GM15510 (cell line): ENCODE results near the gene SYNDIG1L.

Source experiments
- POLR2A ChIP-seq: IDR thresholded peaks from 3 replicates; pipeline ENCODE4 v1.6.1; 2011; ENCODE audit warnings: borderline replicate concordance; ENCODE audit not compliant: insufficient read length; ENCODE audit errors: extremely low read depth

Gene SYNDIG1L

GRCh38 chr14:74438351-74438915 is 12.4 kb upstream of the SYNDIG1L start:
- no peak for TF ChIP-seq POLR2A

GRCh38 chr14:74437496-74438053 is 11.6 kb upstream of the SYNDIG1L start:
- no peak for TF ChIP-seq POLR2A

GRCh38 chr14:74434294-74434693 is 8.3 kb upstream of the SYNDIG1L start:
- no peak for TF ChIP-seq POLR2A

GRCh38 chr14:74429991-74430390 is 4.0 kb upstream of the SYNDIG1L start:
- no peak for TF ChIP-seq POLR2A

- no peak for TF ChIP-seq POLR2A
Observed at GRCh38 chr14:74429221-74429691, 3.2 kb upstream of the SYNDIG1L start.

GRCh38 chr14:74427651-74428050 is 1.6 kb upstream of the SYNDIG1L start:
- TF ChIP-seq POLR2A: no peak

- no peak for TF ChIP-seq POLR2A
Observed at GRCh38 chr14:74425525-74426201, 347 bp downstream of the SYNDIG1L start.

GRCh38 chr14:74424606-74425005 is 1.4 kb downstream of the SYNDIG1L start:
- no peak for TF ChIP-seq POLR2A

GRCh38 chr14:74423246-74423645 is 2.8 kb downstream of the SYNDIG1L start:
- no peak for TF ChIP-seq POLR2A

- no peak for TF ChIP-seq POLR2A
Observed at GRCh38 chr14:74421981-74422380, 4.0 kb downstream of the SYNDIG1L start.

GRCh38 chr14:74419086-74419485 is 6.9 kb downstream of the SYNDIG1L start:
- no peak for TF ChIP-seq POLR2A

- TF ChIP-seq POLR2A: no peak
Observed at GRCh38 chr14:74418031-74418430, 8.0 kb downstream of the SYNDIG1L start.

GRCh38 chr14:74417611-74418010 is 8.4 kb downstream of the SYNDIG1L start:
- TF ChIP-seq POLR2A: no peak

- TF ChIP-seq POLR2A: no peak
Observed at GRCh38 chr14:74417201-74417600, 8.8 kb downstream of the SYNDIG1L start.

GRCh38 chr14:74415115-74415437 is 10.9 kb downstream of the SYNDIG1L start:
- TF ChIP-seq POLR2A: no peak

GRCh38 chr14:74414403-74415114 is 11.5 kb downstream of the SYNDIG1L start:
- TF ChIP-seq POLR2A: no peak

GRCh38 chr14:74413627-74414026 is 12.4 kb downstream of the SYNDIG1L start:
- TF ChIP-seq POLR2A: no peak

- TF ChIP-seq POLR2A: no peak
Observed at GRCh38 chr14:74412753-74413152, 13.3 kb downstream of the SYNDIG1L start.
